ENCODE results near the gene OPALIN.

OPALIN gene

GRCh38 chr10:96297486-96297885, 61.3 kb downstream of the OPALIN start:
- Histone ChIP-seq H3K27me3 (ENCODE audit: insufficient read depth, low read length) (peaks cover 7% of the 10 kb centered on the region), H3K4me1 (ENCODE audit: insufficient read depth, low read length) (peaks cover 4% of the 10 kb centered on the region), H3K9me3 (ENCODE audit: low read length) (no peaks in the 10 kb centered on the region), H3K36me3 (ENCODE audit: insufficient read depth, low read length) (no peaks in the 10 kb centered on the region), H3K4me3 (ENCODE audit: low read length) (no peak overlapping the region), H2AFZ (ENCODE audit: low read depth, low read length) (no peak overlapping the region)

- Histone ChIP-seq H3K4me3 (ENCODE audit: low read length) (no peak overlapping the region), H2AFZ (ENCODE audit: low read depth, low read length) (no peak overlapping the region), H3K27me3 (ENCODE audit: insufficient read depth, low read length) (peaks cover 9% of the 10 kb centered on the region), H3K4me1 (ENCODE audit: insufficient read depth, low read length) (no peaks in the 10 kb centered on the region), H3K9me3 (ENCODE audit: low read length) (no peaks in the 10 kb centered on the region), H3K36me3 (ENCODE audit: insufficient read depth, low read length) (no peaks in the 10 kb centered on the region)
Observed at GRCh38 chr10:96295475-96295874, 63.3 kb downstream of the OPALIN start.
